RWPE2 (cell line): ENCODE data around the gene ZNF865.

ENCODE experiments used
- ATAC-seq: fragments of 200-7000 bp; cut with Tn5 transposase; 3 replicates; pipeline ENCODE4 v1.9.1; 2021; ENCODE audit warnings: low read depth
- DNase-seq: peaks from one replicate; pipeline ENCODE4 v3.0.0-alpha.2; 2020; ENCODE audit warnings: low spot score
- H3K27ac ChIP-seq: fragments of 450-650 bp; 2 replicates; pipeline ENCODE4 v1.5.1; 2017; ENCODE audit warnings: mild to moderate bottlenecking; ENCODE audit not compliant: poor library complexity, severe bottlenecking
- H3K27me3 ChIP-seq: fragments of 250-450 bp; sonication (Bioruptor Pico); 2 replicates; pipeline ENCODE4 v1.5.1; 2021; ENCODE audit warnings: mild to moderate bottlenecking, moderate library complexity; ENCODE audit not compliant: insufficient read depth, poor library complexity, severe bottlenecking
- H3K36me3 ChIP-seq: fragments of 250-450 bp; sonication (Bioruptor Pico); 2 replicates; pipeline ENCODE4 v1.5.1; 2020; ENCODE audit warnings: low read depth, mild to moderate bottlenecking, moderate library complexity
- H3K4me1 ChIP-seq: fragments of 250-450 bp; sonication (Bioruptor Pico); 2 replicates; pipeline ENCODE4 v1.5.1; 2021; ENCODE audit warnings: mild to moderate bottlenecking, moderate library complexity; ENCODE audit not compliant: insufficient read depth, poor library complexity, severe bottlenecking
- H3K4me3 ChIP-seq: fragments of 250-450 bp; sonication (Bioruptor Pico); 2 replicates; pipeline ENCODE4 v1.5.1; 2021; ENCODE audit warnings: mild to moderate bottlenecking, moderate library complexity; ENCODE audit not compliant: severe bottlenecking
- H3K9me3 ChIP-seq: fragments of 250-450 bp; sonication (Bioruptor Pico); 2 replicates; pipeline ENCODE4 v1.5.1; 2021; ENCODE audit warnings: mild to moderate bottlenecking, moderate library complexity; ENCODE audit not compliant: severe bottlenecking
- TF ChIP-seq, protein P1 (sequence below): fragments of 450-650 bp; IDR thresholded peaks from one replicate; pipeline ENCODE4 v1.5.1; 2017; ENCODE audit warnings: mild to moderate bottlenecking, moderate library complexity; ENCODE audit not compliant: poor library complexity, severe bottlenecking

ZNF865 gene

DNA sequence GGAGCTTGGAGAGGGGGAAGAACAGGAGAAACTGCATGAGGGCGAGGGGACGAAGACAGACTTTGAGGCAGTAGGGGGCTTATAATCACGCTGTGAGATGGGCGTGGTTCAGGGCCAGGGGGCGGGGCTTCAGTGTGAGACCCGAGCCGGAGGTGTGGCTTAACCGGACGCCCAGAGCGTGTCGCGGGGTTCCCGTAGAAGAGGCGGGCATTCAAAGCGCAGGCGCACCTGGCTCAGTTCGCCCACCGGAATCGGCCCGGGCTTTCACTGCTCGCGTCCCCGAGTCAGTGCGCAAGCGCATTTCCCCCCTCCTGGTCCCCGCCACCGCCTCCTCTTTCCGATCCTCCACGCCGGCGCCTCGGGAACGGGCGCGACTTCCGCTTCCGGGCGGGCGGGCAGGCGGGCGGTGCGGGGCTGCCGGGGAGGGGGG lies 225 bp upstream of the ZNF865 start:
- Histone ChIP-seq H3K36me3 (peaks cover 30% of the 10 kb centered on the region), H3K4me3 (peak overlapping the region; percentile 79), H3K27ac (peak overlapping the region; percentile 93), H3K4me1 (peaks cover 15% of the 10 kb centered on the region), H3K9me3 (no peaks in the 10 kb centered on the region), H3K27me3 (no peaks in the 10 kb centered on the region)
- ATAC-seq: peak; percentile 76
- TF ChIP-seq, protein P1, sequence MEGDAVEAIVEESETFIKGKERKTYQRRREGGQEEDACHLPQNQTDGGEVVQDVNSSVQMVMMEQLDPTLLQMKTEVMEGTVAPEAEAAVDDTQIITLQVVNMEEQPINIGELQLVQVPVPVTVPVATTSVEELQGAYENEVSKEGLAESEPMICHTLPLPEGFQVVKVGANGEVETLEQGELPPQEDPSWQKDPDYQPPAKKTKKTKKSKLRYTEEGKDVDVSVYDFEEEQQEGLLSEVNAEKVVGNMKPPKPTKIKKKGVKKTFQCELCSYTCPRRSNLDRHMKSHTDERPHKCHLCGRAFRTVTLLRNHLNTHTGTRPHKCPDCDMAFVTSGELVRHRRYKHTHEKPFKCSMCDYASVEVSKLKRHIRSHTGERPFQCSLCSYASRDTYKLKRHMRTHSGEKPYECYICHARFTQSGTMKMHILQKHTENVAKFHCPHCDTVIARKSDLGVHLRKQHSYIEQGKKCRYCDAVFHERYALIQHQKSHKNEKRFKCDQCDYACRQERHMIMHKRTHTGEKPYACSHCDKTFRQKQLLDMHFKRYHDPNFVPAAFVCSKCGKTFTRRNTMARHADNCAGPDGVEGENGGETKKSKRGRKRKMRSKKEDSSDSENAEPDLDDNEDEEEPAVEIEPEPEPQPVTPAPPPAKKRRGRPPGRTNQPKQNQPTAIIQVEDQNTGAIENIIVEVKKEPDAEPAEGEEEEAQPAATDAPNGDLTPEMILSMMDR: no peak
- peak; percentile 99 for DNase-seq

- Histone ChIP-seq H3K4me1 (peaks cover 7% of the 10 kb centered on the region), H3K27me3 (no peaks in the 10 kb centered on the region), H3K27ac (peak overlapping the region; percentile 93), H3K4me3 (peak overlapping the region; percentile 79), H3K36me3 (peaks cover 33% of the 10 kb centered on the region), H3K9me3 (no peaks in the 10 kb centered on the region)
- TF ChIP-seq, protein P1: peak; percentile 59
- no peak for ATAC-seq
- DNase-seq: no peak
Observed at GRCh38 chr19:55606471-55606787, 982 bp downstream of the ZNF865 start.

GRCh38 chr19:55606817-55607216 lies 1.4 kb downstream of the ZNF865 start:
- TF ChIP-seq, protein P1: no peak
- ATAC-seq (no peak), DNase-seq (no peak)
- Histone ChIP-seq H3K4me3 (peak overlapping the region; percentile 79), H3K36me3 (peaks cover 33% of the 10 kb centered on the region), H3K27me3 (no peaks in the 10 kb centered on the region), H3K4me1 (peaks cover 6% of the 10 kb centered on the region), H3K9me3 (no peaks in the 10 kb centered on the region), H3K27ac (peak overlapping the region; percentile 93)

- no peaks in the 10 kb centered on the region for H3K9me3 ChIP-seq
- DNase-seq (no peak), ATAC-seq (no peak)
- H3K36me3 ChIP-seq: peaks cover 33% of the 10 kb centered on the region
- H3K4me1 ChIP-seq: peaks cover 6% of the 10 kb centered on the region
- no peak overlapping the region for H3K4me3 ChIP-seq
- H3K27ac ChIP-seq: no peak overlapping the region
- TF ChIP-seq, protein P1: no peak
- no peaks in the 10 kb centered on the region for H3K27me3 ChIP-seq
Observed at GRCh38 chr19:55609326-55609725, 3.9 kb downstream of the ZNF865 start.

GRCh38 chr19:55611300-55611982 lies 6.0 kb downstream of the ZNF865 start:
- Histone ChIP-seq H3K9me3 (no peaks in the 10 kb centered on the region), H3K27ac (no peak overlapping the region), H3K27me3 (no peaks in the 10 kb centered on the region), H3K4me1 (peaks cover 5% of the 10 kb centered on the region), H3K4me3 (no peak overlapping the region), H3K36me3 (peaks cover 38% of the 10 kb centered on the region)
- DNase-seq: no peak
- TF ChIP-seq, protein P1: no peak
- ATAC-seq: no peak
